ENCODE measurements around the gene CUTA. TPM values are rescaled to one million over a fixed set of nuclear protein-coding genes. Genes with fewer than 3 reads are reported as not detected.
A peak's percentile ranks its signal among the peaks of the same experiment; 100 is the strongest.

The CUTA gene
- total RNA-seq, 1 experiment from 2014 or later = 303 TPM

- DNase-seq (ENCODE audit: low read depth) = no peak
- in situ Hi-C loops (cut with HindIII; ENCODE audit: low pct_unique_long_range_greater_than_20kb, low sequenced_read_pairs) = no loop called here
Measured at GRCh38 chr6:33441457-33441856, 23.6 kb upstream of the CUTA start.

DNA sequence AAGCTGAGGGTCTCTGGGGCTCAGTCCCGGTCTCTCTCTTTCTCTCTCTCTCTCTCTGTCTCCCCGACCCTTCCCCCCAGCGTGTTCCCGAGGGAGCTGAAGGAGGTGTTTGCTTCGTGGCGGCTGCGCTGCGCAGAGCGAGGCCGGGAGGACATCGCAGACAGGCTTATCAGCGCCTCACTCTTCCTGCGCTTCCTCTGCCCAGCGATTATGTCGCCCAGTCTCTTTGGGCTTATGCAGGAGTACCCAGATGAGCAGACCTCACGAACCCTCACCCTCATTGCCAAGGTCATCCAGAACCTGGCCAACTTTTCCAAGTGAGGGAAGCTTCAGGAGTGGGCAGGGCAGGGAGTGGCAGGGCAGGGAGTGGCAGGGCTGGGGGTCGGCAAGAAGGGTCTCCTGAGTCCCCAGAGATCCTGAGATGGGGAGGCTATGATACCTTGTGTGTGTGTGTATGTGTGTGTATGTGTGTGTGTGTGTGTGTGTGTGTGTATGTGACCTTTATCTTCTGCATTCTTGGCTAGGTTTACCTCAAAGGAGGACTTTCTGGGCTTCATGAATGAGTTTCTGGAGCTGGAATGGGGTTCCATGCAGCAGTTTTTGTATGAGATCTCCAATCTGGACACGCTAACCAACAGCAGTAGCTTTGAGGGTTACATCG is 22.9 kb upstream of the CUTA start:
- in situ Hi-C loops (cut with HindIII; ENCODE audit: low pct_unique_long_range_greater_than_20kb, low sequenced_read_pairs) = no loop called here
- no peak for DNase-seq (ENCODE audit: low read depth)

DNA sequence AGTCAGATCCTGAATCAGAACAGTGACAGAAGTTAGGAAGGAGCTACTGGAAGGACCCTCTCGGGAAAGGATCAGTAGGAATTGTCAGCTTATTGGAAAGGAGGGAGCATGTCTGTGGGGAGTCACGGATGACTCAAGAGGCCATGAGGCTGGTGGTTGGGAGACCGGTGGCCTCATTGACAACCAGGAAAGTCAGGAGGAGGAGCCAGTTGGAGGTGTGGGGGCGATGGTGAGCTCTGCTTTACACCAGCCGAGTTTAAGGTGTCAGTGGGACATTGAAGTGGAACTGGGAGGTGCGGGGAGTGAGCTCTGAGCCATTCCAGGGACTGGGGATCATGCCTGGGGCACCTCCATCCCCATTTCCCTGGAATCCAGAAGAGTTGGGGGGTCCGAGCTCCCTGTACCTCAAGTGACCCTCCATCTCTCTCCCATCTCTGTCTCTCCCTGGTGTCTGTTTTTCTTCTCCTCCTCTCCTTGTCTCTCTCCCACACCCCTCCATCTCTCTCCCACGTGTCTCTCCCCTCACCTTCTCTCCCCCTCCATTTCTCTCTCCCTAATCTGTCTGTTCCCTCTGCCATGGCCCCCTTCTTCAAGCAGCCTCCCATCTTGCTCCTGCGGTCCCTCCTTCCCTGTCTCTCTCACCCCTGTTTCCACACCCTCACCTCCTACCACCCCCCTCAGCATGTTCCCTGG is 22.2 kb upstream of the CUTA start:
- in situ Hi-C loops (cut with HindIII; ENCODE audit: low pct_unique_long_range_greater_than_20kb, low sequenced_read_pairs) = no loop called here

DNA sequence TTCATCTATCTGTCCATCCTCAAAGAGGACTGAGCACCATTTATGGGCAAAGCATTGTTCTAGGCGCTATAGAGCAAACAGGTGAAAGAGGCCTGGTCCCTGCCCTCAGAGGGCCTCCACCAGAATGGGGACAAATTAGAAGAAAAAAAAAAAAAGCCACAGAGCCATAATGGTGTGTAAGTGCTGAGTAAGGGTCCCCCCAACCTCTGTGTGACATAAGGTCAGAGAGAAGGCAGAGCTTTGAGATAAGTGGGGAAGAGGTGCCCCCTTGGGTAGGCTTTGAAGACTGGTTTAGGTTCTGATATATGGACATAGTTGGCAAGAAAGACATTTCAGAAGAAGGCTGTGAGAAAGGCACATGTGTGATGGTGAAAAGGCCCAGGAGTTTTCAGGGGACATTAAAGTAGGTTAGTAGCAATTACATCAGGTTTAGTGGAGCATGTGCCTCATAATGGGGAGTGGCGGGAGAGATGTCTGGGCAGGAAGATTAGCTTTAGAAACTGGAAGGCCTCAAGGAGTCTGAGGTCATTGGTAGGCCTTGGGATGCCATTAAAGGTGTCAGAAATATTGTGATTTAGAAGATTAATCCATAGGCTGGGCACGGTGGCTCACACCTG is 21.2 kb upstream of the CUTA start:
- DNase-seq (ENCODE audit: low read depth) = no peak
- in situ Hi-C loops (cut with HindIII; ENCODE audit: low pct_unique_long_range_greater_than_20kb, low sequenced_read_pairs) = no loop called here

More for the DNA sequence above, 22.2 kb upstream of the CUTA start:
- DNase-seq (ENCODE audit: low read depth) = no peak

GRCh38 chr6:33437666-33438065 is 19.8 kb upstream of the CUTA start:
- no peak for DNase-seq (ENCODE audit: low read depth)
- in situ Hi-C loops (cut with HindIII; ENCODE audit: low pct_unique_long_range_greater_than_20kb, low sequenced_read_pairs) = no loop called here

- in situ Hi-C loops (cut with HindIII; ENCODE audit: low pct_unique_long_range_greater_than_20kb, low sequenced_read_pairs) = no loop called here
- no peak for DNase-seq (ENCODE audit: low read depth)
Measured at GRCh38 chr6:33434961-33435360, 17.1 kb upstream of the CUTA start.

DNA sequence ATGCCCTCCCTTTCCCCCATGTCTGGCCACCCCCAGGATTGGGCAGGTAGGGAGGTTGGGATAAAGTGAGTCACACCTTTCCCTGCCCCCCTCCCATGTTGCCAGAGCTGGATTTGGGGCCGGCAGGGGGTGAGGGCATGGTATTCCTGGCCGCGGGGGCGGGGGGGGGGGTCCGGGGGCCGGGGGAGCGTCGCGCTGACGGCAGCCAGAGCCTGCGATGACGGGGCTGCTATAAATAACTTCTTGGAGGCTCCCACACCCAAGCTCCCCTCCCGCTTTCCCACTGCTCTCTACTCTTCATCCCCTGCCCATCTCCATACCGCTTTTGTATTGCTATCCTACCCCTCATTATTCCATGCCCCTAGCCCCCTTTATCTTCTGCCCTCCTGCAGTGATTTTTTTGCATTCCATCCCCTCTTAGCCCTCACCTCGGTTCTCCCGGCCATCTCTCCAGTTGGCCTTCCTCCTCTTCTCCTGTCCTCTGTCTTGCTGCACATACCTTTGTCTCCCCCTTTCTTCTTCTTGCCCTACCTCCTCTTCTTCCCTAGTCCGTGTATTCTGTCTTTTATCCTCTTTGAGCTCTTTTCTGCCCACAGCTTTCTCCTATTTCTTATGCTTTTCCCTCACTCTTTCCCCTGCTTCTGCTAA is 15.8 kb upstream of the CUTA start:
- no peak for DNase-seq (ENCODE audit: low read depth)
- in situ Hi-C loops (cut with HindIII; ENCODE audit: low pct_unique_long_range_greater_than_20kb, low sequenced_read_pairs) = no loop called here

GRCh38 chr6:33433001-33433543 is 15.2 kb upstream of the CUTA start:
- no peak for DNase-seq (ENCODE audit: low read depth)
- in situ Hi-C loops (cut with HindIII; ENCODE audit: low pct_unique_long_range_greater_than_20kb, low sequenced_read_pairs) = no loop called here

DNA sequence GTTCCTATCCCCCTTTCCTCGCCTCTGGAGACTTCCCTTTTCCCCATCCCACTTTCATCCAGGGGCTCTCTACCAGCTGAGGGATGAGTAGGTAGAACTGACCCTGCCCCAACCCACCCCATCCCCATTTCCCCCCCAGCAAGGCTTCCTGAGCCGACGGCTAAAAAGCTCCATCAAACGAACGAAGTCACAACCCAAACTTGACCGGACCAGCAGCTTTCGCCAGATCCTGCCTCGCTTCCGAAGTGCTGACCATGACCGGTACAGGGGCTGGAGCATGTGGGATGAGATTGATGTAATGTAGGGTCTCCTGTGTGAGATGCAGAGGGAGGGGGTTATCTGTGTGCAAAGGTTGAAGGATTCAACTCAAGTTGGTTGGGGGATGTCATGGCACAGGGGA is 14.6 kb upstream of the CUTA start:
- in situ Hi-C loops (cut with HindIII; ENCODE audit: low pct_unique_long_range_greater_than_20kb, low sequenced_read_pairs) = no loop called here
- DNase-seq (ENCODE audit: low read depth) = no peak

- no peak for DNase-seq (ENCODE audit: low read depth)
- in situ Hi-C loops (cut with HindIII; ENCODE audit: low pct_unique_long_range_greater_than_20kb, low sequenced_read_pairs) = no loop called here
Measured at GRCh38 chr6:33431880-33432541, 14.1 kb upstream of the CUTA start.

DNA sequence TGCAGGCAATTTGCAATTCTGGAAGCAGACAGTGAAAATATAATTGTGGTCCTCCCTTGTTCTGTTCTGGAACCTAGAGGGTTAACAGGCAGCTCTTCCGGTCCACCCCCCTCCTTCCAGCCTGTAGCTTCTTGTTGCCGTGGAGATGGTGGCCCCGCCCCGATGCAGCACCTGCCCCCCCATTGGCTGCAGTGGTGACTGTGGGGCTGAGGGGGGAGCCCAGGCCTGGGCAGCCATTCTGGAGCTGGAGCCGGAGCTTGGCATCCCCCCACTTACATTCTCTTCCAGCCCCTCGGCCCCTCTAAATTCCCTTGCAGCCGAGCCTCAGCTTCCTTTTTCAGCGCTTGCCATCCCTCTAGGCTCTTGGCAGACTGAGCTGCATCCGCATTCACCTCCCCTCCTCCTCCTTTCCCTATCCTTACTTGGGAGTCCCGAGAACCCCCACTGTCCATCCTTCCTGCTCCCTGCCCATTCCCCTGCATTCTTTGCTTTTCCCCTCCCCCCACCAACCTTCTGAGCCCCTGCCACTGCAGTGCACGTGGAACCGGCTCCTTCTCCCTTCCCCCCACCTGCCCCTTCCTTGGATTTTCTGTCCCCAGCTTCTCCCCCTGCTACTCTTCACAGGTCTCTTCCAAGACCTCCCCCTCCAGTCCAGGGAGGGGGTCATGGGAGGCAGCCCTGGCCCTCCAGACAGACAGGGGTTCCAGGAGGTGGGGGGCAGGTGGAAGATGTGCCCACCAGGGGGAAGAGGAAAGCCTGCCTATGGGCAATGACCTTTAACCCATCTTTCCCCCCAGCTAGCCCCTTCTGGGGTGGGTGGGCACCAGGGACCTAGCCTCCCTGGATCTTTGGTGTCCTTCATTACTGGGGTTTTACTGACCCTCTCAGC is 13.3 kb upstream of the CUTA start:
- DNase-seq (ENCODE audit: low read depth) = peak; percentile 41
- in situ Hi-C loops (cut with HindIII; ENCODE audit: low pct_unique_long_range_greater_than_20kb, low sequenced_read_pairs) = no loop called here

DNA sequence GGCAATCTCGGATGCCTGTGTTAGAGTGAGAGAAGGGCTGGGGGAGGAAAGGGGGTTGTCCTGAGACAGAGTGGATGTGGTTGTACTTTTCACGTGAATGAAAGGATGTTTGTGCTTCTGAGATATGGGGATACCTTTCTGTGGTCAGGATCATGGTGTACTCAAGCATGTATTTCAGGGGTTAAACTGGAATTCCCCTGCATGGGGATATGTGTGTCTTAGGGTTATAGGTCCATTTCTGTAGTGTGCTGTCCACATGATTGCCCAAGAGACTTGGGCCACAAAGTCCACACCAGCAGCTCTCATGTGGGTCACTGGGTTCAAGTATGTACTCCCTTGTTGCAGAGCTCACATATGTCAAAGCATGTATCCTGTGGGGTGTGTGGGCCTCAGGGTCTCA is 12.4 kb upstream of the CUTA start:
- no peak for DNase-seq (ENCODE audit: low read depth)
- in situ Hi-C loops (cut with HindIII; ENCODE audit: low pct_unique_long_range_greater_than_20kb, low sequenced_read_pairs) = no loop called here

GRCh38 chr6:33429750-33430052 is 11.8 kb upstream of the CUTA start:
- in situ Hi-C loops (cut with HindIII; ENCODE audit: low pct_unique_long_range_greater_than_20kb, low sequenced_read_pairs) = no loop called here
- no peak for DNase-seq (ENCODE audit: low read depth)

DNA sequence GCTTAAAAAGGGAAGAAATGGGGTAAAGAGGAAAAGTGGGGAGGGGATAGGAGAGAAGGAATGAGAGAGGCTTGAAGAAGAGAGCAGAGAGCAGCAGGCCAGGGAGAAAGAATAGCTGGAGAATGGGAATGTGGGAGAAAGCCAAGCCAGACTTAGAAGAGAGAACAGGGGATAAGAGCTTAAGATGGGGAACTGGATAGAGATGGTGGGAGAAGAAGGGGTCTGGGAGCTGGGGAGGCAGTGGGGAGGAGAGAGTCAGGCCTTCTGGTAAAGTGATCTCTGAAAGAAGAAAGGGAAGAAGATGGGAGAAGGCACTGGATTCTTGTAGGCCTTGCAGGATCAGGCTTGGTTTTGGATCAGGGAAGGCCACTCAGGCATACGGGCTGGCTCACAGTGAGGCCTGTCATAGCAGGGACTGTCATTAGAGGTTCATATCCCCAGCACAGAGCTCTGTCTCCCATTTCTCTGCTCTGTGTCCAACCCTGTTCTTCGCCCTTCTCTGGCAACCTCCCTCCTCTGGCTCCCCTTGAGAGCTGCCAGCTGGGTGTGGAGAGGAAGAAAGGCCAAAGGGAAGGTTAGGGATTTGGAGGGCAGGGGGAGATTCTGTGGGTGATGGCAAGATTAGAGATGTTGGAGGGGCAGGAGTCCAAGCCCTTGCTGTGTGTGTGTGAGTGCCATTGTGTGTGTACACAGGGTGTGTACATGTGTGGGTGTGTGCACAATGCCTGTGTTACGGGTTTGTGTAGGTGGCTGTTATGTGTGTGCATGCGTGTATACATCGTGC is 11.3 kb upstream of the CUTA start:
- no peak for DNase-seq (ENCODE audit: low read depth)
- in situ Hi-C loops (cut with HindIII; ENCODE audit: low pct_unique_long_range_greater_than_20kb, low sequenced_read_pairs) = no loop called here

DNA sequence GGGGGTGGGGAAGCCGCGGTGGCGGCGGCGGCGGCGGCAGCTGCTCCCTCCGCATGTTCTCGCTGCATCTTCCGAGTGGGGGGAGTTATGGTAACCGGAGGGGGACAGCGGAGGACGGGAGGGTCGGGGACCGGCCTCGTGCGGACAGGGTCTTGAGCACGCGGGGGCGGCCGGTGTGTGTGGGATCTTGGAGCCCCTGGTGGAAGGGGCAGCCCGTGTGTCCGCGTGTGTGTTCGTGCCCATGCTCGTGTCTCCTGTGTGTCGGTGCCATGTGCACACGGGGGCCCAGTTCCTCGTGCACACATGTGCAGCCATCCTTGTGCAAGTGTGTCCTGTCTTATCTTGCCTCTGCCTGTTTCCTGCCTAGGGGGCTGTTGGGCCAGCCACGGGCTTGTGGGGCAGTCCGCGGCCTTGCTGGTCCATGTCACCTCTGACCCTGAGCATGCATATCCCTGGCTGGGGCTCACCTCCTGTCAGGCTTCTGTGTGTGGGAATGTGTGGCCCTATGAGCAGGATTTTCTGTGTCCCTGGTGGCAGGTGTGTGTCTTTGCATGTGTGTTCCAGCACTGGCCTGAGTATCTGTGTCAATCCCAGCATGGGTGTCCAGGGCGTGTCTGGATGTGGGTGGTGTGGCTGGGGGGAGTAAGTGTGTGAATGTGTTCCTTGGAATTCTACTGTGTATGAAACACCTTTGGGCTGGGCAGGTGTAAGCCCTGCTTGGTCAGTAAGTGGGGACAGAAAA is 10.5 kb upstream of the CUTA start:
- DNase-seq (ENCODE audit: low read depth) = peak; percentile 35
- in situ Hi-C loops (cut with HindIII; ENCODE audit: low pct_unique_long_range_greater_than_20kb, low sequenced_read_pairs) = no loop called here

DNA sequence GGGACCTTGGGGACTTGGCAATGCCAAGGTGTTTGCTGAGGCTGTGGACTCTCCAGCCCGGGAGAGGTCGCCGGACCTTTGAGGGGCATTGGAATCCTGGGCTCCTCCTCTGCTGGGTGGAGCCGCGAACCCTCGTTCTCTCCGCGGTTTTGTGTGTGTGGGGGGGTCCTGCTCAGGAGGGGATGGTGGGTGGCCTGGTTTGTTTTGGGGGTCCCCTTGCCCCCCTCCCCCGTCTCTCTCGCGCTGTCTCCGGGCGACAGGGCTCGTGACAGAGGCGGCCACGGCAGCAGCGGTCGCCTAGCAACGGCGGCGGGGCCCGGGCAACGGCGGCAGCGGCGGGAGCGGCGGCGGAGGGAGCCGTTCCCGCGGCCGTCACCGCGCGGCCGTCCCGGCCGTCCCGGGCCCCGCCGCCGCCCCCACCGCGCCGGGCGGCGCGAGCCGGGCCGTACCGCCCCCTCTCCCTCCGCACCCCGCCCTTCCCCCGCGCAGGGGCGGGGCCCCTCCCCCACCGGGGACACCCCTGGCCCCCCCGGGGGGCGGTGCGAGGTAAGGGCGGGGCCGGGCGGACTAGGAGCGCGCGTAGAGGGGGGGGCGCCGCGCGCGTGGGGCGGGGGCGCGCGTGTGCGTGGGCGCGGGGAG is 9.8 kb upstream of the CUTA start:
- peak; percentile 51 for DNase-seq (ENCODE audit: low read depth)
- in situ Hi-C loops (cut with HindIII; ENCODE audit: low pct_unique_long_range_greater_than_20kb, low sequenced_read_pairs) = no loop called here
